MCF 10A (cell line): ENCODE data around the gene FAM117A. TPM values are rescaled to one million over a fixed set of nuclear protein-coding genes. Genes with fewer than 3 reads are reported as not detected.

Experiments used
- BruUV-seq: library from RNA; stranded (reverse); fragments of 400-500 nt; replicated peaks from 2 replicates; lab custom pipeline; 2021; lab: Mats Ljungman, UMichigan
- CTCF ChIA-PET: fragments of 300-600 bp; sonication (Branson Sonifier 250); formaldehyde crosslinking; extraction: SDS; loops from one replicate; lab custom pipeline; 2021; ENCODE audit warnings: antibody characterized with exemption, inconsistent platforms; lab: Yijun Ruan, JAX
- POLR2A ChIA-PET: fragments of 300-600, 350-650 bp; sonication (Branson Sonifier 250); formaldehyde crosslinking; extraction: SDS; loops from one replicate; lab custom pipeline; 2020; ENCODE audit warnings: antibody characterized with exemption, inconsistent platforms; lab: Yijun Ruan, JAX
- DNase-seq: peaks from one replicate; pipeline ENCODE4 v3.0.0-alpha.2; 2018; ENCODE audit not compliant: unreplicated experiment
- H3K27ac Mint-ChIP-seq: one replicate; pipeline ENCODE4 v1.8.0; 2022; ENCODE audit warnings: mild to moderate bottlenecking, low read depth, mixed read lengths; ENCODE audit not compliant: unreplicated experiment
- H3K27me3 Mint-ChIP-seq: one replicate; pipeline ENCODE4 v1.8.0; 2022; ENCODE audit warnings: mixed read lengths; ENCODE audit not compliant: insufficient read depth, unreplicated experiment
- H3K36me3 Mint-ChIP-seq: one replicate; pipeline ENCODE4 v1.8.0; 2022; ENCODE audit warnings: mild to moderate bottlenecking, moderate library complexity, mixed read lengths; ENCODE audit not compliant: insufficient read depth, unreplicated experiment
- H3K4me1 Mint-ChIP-seq: one replicate; pipeline ENCODE4 v1.8.0; 2022; ENCODE audit warnings: mixed read lengths; ENCODE audit not compliant: insufficient read depth, unreplicated experiment
- H3K4me3 Mint-ChIP-seq: one replicate; pipeline ENCODE4 v1.8.0; 2022; ENCODE audit warnings: mild to moderate bottlenecking, moderate library complexity, mixed read lengths; ENCODE audit not compliant: unreplicated experiment
- H3K9me3 Mint-ChIP-seq: one replicate; pipeline ENCODE4 v1.8.0; 2022; ENCODE audit warnings: mixed read lengths; ENCODE audit not compliant: unreplicated experiment
- intact Hi-C: fragments of 100-400 bp; cut with micrococcal nuclease; formaldehyde crosslinking; loops from 2 replicates; pipeline ENCODE4 v1.14.1; 2022
- total RNA-seq: library from RNA; stranded (reverse); gene quantifications from 2 replicates; pipeline ENCODE4 v1.2.3, GENCODE V29; 2022
- TF ChIP-seq, protein P1 (sequence below): fragments of 200-600 bp; IDR thresholded peaks from one replicate; pipeline ENCODE4 v1.8.0; 2022; ENCODE audit warnings: antibody characterized with exemption, mild to moderate bottlenecking; ENCODE audit not compliant: unreplicated experiment

Gene FAM117A
- total RNA-seq, 1 experiment from 2014 or later: 2.0 TPM

DNA sequence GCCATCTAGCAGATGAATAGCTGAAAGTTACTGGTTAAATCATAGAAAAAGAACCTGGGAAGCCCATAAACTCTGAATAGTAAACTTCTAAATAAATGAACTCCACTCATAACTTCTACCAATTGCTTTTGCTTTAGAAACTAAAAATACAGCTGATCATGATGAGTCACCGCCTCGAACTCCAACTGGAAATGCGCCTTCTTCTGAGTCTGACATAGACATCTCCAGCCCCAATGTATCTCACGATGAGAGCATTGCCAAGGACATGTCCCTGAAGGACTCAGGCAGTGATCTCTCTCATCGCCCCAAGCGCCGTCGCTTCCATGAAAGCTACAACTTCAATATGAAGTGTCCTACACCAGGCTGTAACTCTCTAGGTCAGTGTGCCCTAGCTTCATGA is 34.3 kb upstream of the FAM117A start:
- intact Hi-C loops: no loop called here
- Mint-ChIP-seq H3K4me3 (no peak overlapping the region), H3K9me3 (no peaks in the 10 kb centered on the region), H3K27ac (no peak overlapping the region), H3K27me3 (no peaks in the 10 kb centered on the region), H3K4me1 (peaks cover 9% of the 10 kb centered on the region), H3K36me3 (peaks cover 96% of the 10 kb centered on the region)
- ChIA-PET CTCF (interaction anchor here (0.5 to 1.5 kb wide), 3 partner anchors 10 to 542 kb away, joined by 3 to 9 read pairs (median 3); partner anchors contain the start of gene KAT7), POLR2A (interaction anchor here (0.6 to 2.4 kb wide), 3 partner anchors 8 to 889 kb away, joined by 3 to 15 read pairs (median 3); partner anchors contain the start of gene KAT7)
- DNase-seq: no peak
- no TSS peak for BruUV-seq
- TF ChIP-seq, protein P1, sequence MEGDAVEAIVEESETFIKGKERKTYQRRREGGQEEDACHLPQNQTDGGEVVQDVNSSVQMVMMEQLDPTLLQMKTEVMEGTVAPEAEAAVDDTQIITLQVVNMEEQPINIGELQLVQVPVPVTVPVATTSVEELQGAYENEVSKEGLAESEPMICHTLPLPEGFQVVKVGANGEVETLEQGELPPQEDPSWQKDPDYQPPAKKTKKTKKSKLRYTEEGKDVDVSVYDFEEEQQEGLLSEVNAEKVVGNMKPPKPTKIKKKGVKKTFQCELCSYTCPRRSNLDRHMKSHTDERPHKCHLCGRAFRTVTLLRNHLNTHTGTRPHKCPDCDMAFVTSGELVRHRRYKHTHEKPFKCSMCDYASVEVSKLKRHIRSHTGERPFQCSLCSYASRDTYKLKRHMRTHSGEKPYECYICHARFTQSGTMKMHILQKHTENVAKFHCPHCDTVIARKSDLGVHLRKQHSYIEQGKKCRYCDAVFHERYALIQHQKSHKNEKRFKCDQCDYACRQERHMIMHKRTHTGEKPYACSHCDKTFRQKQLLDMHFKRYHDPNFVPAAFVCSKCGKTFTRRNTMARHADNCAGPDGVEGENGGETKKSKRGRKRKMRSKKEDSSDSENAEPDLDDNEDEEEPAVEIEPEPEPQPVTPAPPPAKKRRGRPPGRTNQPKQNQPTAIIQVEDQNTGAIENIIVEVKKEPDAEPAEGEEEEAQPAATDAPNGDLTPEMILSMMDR: no peak

DNA sequence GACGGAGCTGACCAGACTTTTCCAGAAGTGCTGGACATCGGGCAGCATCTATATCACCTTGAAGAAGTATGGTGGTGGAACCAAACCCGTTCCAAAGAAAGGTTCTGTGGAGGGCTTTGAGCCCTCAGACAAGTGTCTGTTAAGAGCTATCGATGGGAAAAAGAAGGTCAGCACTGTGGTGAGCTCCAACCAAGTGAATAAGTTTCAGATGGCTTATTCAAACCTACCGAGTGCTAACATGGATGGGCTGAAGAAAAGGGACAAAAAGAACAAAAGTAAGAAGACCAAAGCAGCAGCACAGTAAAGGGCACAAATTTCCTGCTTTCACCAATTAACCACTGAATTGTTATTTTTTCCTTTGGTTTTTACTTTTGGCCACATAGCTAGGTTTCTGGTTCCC is 31.4 kb upstream of the FAM117A start:
- peaks cover 97% of the 10 kb centered on the region for H3K36me3 Mint-ChIP-seq
- CTCF ChIA-PET: interaction anchor here (0.6 kb wide), 1 partner anchor 182 kb away, joined by 4 read pairs; no protein-coding TSS in a partner anchor
- no peaks in the 10 kb centered on the region for H3K9me3 Mint-ChIP-seq
- TF ChIP-seq, protein P1: no peak
- POLR2A ChIA-PET: interaction anchor here (0.8 to 1.0 kb wide), 2 partner anchors 16 to 149 kb away, joined by 4 read pairs; no protein-coding TSS in a partner anchor
- no TSS peak for BruUV-seq
- no peak for DNase-seq
- H3K27me3 Mint-ChIP-seq: no peaks in the 10 kb centered on the region
- H3K27ac Mint-ChIP-seq: no peak overlapping the region
- H3K4me1 Mint-ChIP-seq: peaks cover 9% of the 10 kb centered on the region
- no peak overlapping the region for H3K4me3 Mint-ChIP-seq
- intact Hi-C loops: no loop called here

DNA sequence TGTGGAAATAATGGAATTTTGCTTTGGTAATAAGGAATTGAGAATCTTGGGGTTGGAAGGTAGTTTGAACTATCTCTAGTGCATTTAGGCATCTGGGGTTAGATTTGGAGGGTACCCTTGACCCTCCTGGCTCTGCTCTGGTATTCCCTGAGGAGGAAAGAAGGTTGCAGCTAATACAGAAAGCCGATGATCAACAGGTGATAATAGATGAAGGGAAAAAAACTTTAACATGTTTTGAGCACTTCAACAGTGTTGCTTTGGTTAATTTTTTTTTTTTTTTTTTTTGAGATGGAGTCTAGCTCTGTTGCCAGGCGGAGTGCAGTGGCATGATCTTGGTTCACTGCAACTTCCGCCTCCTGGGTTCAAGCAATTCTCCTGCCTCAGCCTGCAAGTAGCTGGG is 29.4 kb upstream of the FAM117A start:
- Mint-ChIP-seq H3K27me3 (no peaks in the 10 kb centered on the region), H3K36me3 (peaks cover 89% of the 10 kb centered on the region), H3K27ac (no peak overlapping the region), H3K4me3 (no peak overlapping the region), H3K4me1 (peaks cover 15% of the 10 kb centered on the region), H3K9me3 (no peaks in the 10 kb centered on the region)
- ChIA-PET CTCF (interaction anchor here (0.5 kb wide), 1 partner anchor 1060 kb away, joined by 3 read pairs; no protein-coding TSS in a partner anchor), POLR2A (no interaction called here)
- TF ChIP-seq, protein P1: no peak
- no peak for DNase-seq
- intact Hi-C loops: no loop called here
- no TSS peak for BruUV-seq

GRCh38 chr17:49789243-49789578 is 25.3 kb upstream of the FAM117A start:
- H3K27me3 Mint-ChIP-seq: no peaks in the 10 kb centered on the region
- no TSS peak for BruUV-seq
- TF ChIP-seq, protein P1: no peak
- H3K36me3 Mint-ChIP-seq: peaks cover 56% of the 10 kb centered on the region
- intact Hi-C loops: no loop called here
- H3K27ac Mint-ChIP-seq: peak overlapping the region; percentile 98
- ChIA-PET CTCF (no interaction called here), POLR2A (interaction anchor here (1.0 to 3.0 kb wide), 5 partner anchors 9 to 105 kb away, joined by 3 to 35 read pairs (median 4); partner anchors contain the start of gene SLC35B1)
- no peaks in the 10 kb centered on the region for H3K9me3 Mint-ChIP-seq
- H3K4me3 Mint-ChIP-seq: peak overlapping the region; percentile 93
- H3K4me1 Mint-ChIP-seq: peaks cover 17% of the 10 kb centered on the region
- no peak for DNase-seq
